ENCODE data around the gene KLHL5. TPM values are rescaled to one million over a fixed set of nuclear protein-coding genes. Genes with fewer than 3 reads are reported as not detected.

The KLHL5 gene
- total RNA-seq, 4 donors from 2014 or later: 5.1 to 13.2 (median 8.3) TPM

DNA sequence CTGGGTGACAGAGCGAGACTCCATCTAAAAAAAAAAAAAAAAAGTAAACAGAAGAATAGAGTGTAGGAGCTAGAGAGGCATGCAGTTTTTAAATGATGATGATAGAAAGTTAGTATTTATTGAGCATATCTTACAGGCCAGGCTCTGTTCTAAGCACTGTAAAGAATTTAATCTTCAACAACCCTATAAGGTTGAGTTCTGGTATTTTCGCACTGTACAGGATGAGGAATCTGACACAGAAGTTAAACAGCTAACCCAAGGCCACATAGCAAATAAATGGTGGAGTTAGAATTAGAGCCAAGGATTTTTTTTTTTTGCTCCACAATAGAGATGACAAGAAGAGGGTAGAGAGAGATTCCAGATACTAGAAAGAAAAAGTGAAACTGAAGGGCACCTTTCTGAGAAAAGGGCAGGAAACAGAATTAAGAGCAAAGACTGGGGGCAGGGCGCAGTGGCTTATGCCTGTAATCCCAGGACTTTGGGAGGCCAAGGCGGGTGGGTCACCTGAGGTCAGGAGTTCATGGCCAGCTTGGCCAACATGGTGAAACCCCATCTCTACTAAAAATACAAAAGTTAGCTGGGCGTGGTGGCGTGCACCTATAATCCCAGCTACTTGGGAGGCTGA lies 56.1 kb downstream of the KLHL5 start:
- Histone ChIP-seq H3K36me3 (peaks cover 27% of the 10 kb centered on the region), H3K9me3 (no peaks in the 10 kb centered on the region), H3K4me3 (no peak overlapping the region), H3K27ac (no peak overlapping the region), H3K4me1 (no peaks in the 10 kb centered on the region), H3K27me3 (no peaks in the 10 kb centered on the region)
- WGBS: 98% methylated on average over 6 of the region's 6 CpGs
- TF ChIP-seq POLR2A (IDR thresholded peaks at IDR 0.05) (no peak), POLR2AphosphoS5 (IDR thresholded peaks at IDR 0.05) (no peak), EP300 (IDR thresholded peaks at IDR 0.05) (no peak)
- TF ChIP-seq, protein P1, sequence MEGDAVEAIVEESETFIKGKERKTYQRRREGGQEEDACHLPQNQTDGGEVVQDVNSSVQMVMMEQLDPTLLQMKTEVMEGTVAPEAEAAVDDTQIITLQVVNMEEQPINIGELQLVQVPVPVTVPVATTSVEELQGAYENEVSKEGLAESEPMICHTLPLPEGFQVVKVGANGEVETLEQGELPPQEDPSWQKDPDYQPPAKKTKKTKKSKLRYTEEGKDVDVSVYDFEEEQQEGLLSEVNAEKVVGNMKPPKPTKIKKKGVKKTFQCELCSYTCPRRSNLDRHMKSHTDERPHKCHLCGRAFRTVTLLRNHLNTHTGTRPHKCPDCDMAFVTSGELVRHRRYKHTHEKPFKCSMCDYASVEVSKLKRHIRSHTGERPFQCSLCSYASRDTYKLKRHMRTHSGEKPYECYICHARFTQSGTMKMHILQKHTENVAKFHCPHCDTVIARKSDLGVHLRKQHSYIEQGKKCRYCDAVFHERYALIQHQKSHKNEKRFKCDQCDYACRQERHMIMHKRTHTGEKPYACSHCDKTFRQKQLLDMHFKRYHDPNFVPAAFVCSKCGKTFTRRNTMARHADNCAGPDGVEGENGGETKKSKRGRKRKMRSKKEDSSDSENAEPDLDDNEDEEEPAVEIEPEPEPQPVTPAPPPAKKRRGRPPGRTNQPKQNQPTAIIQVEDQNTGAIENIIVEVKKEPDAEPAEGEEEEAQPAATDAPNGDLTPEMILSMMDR (IDR thresholded peaks at IDR 0.05): no peak
- DNase-seq (ENCODE audit: low spot score in 2 of 2): no peak

DNA sequence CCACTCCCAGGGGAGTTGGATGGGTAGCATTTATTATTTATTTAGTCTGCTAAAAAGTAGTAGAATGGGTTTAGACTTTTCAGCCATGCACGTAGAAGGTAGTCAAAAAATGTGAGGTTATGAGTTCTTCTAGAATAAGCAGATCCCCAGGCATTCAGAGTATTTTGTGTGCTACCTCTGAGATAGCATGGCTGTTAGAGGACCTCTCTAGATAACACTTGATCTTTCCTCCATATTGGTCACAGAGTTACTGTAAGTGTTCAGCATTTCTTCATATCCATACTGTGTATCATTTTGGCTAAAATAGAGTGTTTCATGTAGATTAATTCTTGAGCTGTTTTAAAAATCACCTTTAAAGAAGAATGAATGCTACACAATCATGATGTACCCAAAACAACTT lies 58.4 kb downstream of the KLHL5 start:
- TF ChIP-seq, protein P1 (IDR thresholded peaks at IDR 0.05): no peak
- TF ChIP-seq EP300 (IDR thresholded peaks at IDR 0.05): no peak
- TF ChIP-seq POLR2AphosphoS5 (IDR thresholded peaks at IDR 0.05): no peak
- TF ChIP-seq POLR2A (IDR thresholded peaks at IDR 0.05): no peak
- H3K4me3 ChIP-seq: no peak overlapping the region

DNA sequence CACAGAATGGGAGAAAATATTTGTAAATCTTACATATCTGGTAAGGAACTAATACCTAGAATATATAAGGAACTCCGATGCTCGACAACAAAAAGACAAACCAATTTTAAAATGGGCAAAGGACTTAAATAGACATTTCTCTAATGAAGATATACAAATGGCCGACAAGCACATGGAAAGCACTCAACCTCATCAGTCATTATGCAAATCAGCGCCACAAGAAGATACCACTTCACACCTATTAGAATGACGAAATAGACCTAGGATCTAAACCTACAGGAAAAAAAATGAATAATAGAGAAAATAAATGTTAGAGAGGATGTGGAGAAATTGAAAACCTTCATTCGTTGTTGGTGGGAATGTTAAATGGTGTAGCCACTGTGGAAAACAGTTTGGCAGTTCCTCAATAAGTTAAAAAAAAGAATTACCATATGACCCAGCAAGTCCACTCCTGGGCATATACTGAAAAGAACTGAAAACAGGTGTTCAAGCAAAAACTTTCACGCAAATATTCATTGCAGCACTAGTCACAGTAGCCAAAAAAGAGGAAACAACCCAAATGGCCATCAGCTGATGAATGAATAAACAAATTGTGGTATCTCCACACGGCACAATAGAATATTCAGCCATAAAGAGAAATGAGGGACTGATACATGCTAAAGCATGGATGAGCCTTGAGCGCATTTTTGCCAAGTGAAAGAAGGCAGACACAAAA lies 63.0 kb downstream of the KLHL5 start:
- Histone ChIP-seq H3K9me3 (no peaks in the 10 kb centered on the region), H3K27me3 (no peaks in the 10 kb centered on the region), H3K27ac (no peak overlapping the region), H3K4me3 (no peak overlapping the region), H3K36me3 (no peaks in the 10 kb centered on the region), H3K4me1 (no peaks in the 10 kb centered on the region)
- DNase-seq (ENCODE audit: low spot score in 2 of 2): no peak
- WGBS: 97% methylated on average over 9 of the region's 9 CpGs
- TF ChIP-seq, protein P1 (IDR thresholded peaks at IDR 0.05): no peak
- TF ChIP-seq POLR2A (IDR thresholded peaks at IDR 0.05) (no peak), EP300 (IDR thresholded peaks at IDR 0.05) (no peak), POLR2AphosphoS5 (IDR thresholded peaks at IDR 0.05) (no peak)

More for the DNA sequence above, 58.4 kb downstream of the KLHL5 start:
- Histone ChIP-seq H3K4me1 (no peaks in the 10 kb centered on the region), H3K27me3 (no peaks in the 10 kb centered on the region), H3K36me3 (peaks cover 9% of the 10 kb centered on the region), H3K9me3 (no peaks in the 10 kb centered on the region), H3K27ac (no peak overlapping the region)
- 100% methylated on average over 1 of the region's 1 CpG for WGBS
- no peak for DNase-seq (ENCODE audit: low spot score in 2 of 2)

DNA sequence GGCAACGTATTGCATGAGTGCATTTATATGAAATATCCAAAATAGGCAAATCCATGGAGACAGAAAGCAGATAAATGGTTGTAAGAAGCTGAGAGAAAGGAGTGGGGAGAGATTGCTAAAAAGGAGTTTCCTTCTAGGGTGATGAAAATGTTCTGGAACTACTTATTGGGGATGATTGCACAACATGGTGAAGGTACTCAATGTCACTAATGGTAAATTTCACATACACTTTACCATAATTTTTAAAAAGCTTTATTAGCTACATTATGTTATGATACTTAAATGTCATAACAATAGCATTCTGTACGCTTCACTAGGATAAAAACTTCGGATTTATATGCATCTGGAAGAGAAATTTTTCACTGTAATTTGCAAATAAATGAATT lies 63.6 kb downstream of the KLHL5 start:
- H3K36me3 ChIP-seq: no peaks in the 10 kb centered on the region
- WGBS: 95% methylated on average over 3 of the region's 3 CpGs
- H3K4me3 ChIP-seq: no peak overlapping the region
- no peaks in the 10 kb centered on the region for H3K9me3 ChIP-seq
- TF ChIP-seq POLR2A (IDR thresholded peaks at IDR 0.05) (no peak), POLR2AphosphoS5 (IDR thresholded peaks at IDR 0.05) (no peak), EP300 (IDR thresholded peaks at IDR 0.05) (no peak)
- TF ChIP-seq, protein P1 (IDR thresholded peaks at IDR 0.05): no peak
- no peak overlapping the region for H3K27ac ChIP-seq
- no peaks in the 10 kb centered on the region for H3K27me3 ChIP-seq
- DNase-seq (ENCODE audit: low spot score in 2 of 2): no peak
- H3K4me1 ChIP-seq: no peaks in the 10 kb centered on the region

DNA sequence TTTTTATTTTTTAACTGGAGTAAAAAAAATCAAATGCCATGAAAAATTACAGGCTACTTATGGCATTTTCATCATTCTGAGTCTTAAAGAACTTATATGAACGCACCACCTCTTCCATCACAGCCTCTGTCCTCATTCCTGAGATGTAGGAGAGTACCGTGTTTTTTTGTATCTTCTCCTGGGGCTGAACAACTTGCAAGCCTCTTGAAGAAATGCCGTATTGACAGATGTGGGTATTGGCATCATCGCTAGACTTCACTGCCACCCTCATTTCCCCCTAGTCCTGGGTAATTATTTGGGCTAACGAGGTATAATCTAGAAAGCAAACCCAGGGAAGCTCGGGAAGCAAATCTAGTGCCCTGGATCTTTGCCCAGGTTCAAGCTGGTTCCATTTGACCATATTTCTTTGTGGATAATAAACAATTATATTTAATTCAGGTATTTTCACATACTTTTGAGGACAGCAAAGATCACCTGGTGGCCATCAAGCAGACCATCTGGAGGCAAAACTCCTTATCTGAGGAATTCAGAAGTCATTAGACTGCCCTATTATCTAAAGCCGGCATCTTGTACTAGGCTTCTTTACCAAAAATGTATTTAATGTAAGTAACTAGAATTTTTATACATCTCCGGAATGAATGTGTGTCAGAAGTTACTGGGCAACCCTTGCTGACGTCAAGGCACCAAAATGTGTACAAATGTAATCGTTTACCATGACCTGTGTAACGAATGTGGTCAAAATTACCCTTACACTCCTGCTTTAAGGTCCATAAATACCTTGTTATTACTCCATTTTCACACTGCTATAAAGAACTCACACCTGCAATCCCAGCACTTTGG lies 64.4 kb downstream of the KLHL5 start:
- Histone ChIP-seq H3K27me3 (no peaks in the 10 kb centered on the region), H3K4me3 (no peak overlapping the region), H3K36me3 (no peaks in the 10 kb centered on the region), H3K9me3 (no peaks in the 10 kb centered on the region), H3K27ac (no peak overlapping the region), H3K4me1 (no peaks in the 10 kb centered on the region)
- 90% methylated on average over 11 of the region's 11 CpGs for WGBS
- no peak for TF ChIP-seq POLR2A (IDR thresholded peaks at IDR 0.05)
- TF ChIP-seq POLR2AphosphoS5 (IDR thresholded peaks at IDR 0.05): no peak
- no peak for TF ChIP-seq EP300 (IDR thresholded peaks at IDR 0.05)
- TF ChIP-seq, protein P1 (IDR thresholded peaks at IDR 0.05): no peak
- no peak for DNase-seq (ENCODE audit: low spot score in 2 of 2)
